HepG2 (cell line): ENCODE measurements around the gene CCDC33. TPM values are rescaled to one million over a fixed set of nuclear protein-coding genes. Genes with fewer than 3 reads are reported as not detected.

Source experiments
- BHLHE40 ChIP-seq: IDR thresholded peaks from 2 replicates; pipeline ENCODE4 v1.6.1; 2011; ENCODE audit warnings: low read length, improper control_type of control experiment
- BRCA1 ChIP-seq: sonication (generic); formaldehyde crosslinking; IDR thresholded peaks from 2 replicates; pipeline ENCODE4 v1.4.0; 2020; ENCODE audit warnings: missing genetic modification reagents
- FOXA1 ChIP-seq, 2 experiments: fragments of 450-650 bp in 1 of 2; sonication (generic) in 1 of 2; formaldehyde crosslinking in 1 of 2; IDR thresholded peaks; 2 replicates each; pipeline versions ENCODE4 v1.4.0 to v1.6.1; 2016 to 2020; ENCODE audit warnings: missing genetic modification reagents in 1 of 2
- FOXM1 ChIP-seq: sonication (generic); formaldehyde crosslinking; IDR thresholded peaks from 2 replicates; pipeline ENCODE4 v1.5.0; 2020; ENCODE audit warnings: missing genetic modification reagents
- GABPB1 ChIP-seq: IDR thresholded peaks from 2 replicates; pipeline ENCODE4 v1.6.1; 2016; ENCODE audit warnings: mild to moderate bottlenecking, missing genetic modification reagents, moderate library complexity, missing compliant biosample characterization
- MXI1 ChIP-seq: IDR thresholded peaks from 3 replicates; pipeline ENCODE4 v1.6.1; 2012; ENCODE audit warnings: low read depth, low read length, inconsistent platforms, borderline replicate concordance
- NRL ChIP-seq: sonication (generic); formaldehyde crosslinking; IDR thresholded peaks from 2 replicates; pipeline ENCODE4 v1.5.0; 2020; ENCODE audit warnings: missing genetic modification reagents, mild to moderate bottlenecking, moderate library complexity, borderline replicate concordance
- RXRB ChIP-seq: IDR thresholded peaks from 2 replicates; pipeline ENCODE4 v1.6.1; 2016; ENCODE audit warnings: borderline replicate concordance, missing genetic modification reagents, missing compliant biosample characterization
- SAP130 ChIP-seq: IDR thresholded peaks from 2 replicates; pipeline ENCODE4 v1.6.1; 2016; ENCODE audit warnings: low read depth
- SIN3A ChIP-seq: IDR thresholded peaks from 2 replicates; pipeline ENCODE4 v1.6.1; 2011; ENCODE audit warnings: low read depth, mild to moderate bottlenecking, control low read depth, low read length, borderline replicate concordance
- SOX6 ChIP-seq, 2 experiments: fragments of 450-650 bp in 1 of 2; sonication (generic) in 1 of 2; formaldehyde crosslinking in 1 of 2; IDR thresholded peaks; 2 replicates each; pipeline versions ENCODE4 v1.4.0 to v1.6.1; 2017 to 2020; ENCODE audit warnings: antibody characterized with exemption in 1 of 2, mild to moderate bottlenecking in 1 of 2, missing genetic modification reagents in 1 of 2
- ZNF160 ChIP-seq: sonication (generic); formaldehyde crosslinking; IDR thresholded peaks from 2 replicates; pipeline ENCODE4 v1.8.0; 2022; ENCODE audit warnings: mild to moderate bottlenecking, inconsistent platforms, missing genetic modification reagents
- ZNF17 ChIP-seq: sonication (generic); formaldehyde crosslinking; IDR thresholded peaks from 2 replicates; pipeline ENCODE4 v1.5.0; 2020; ENCODE audit warnings: mild to moderate bottlenecking, missing genetic modification reagents
- ZNF329 ChIP-seq: sonication (generic); formaldehyde crosslinking; IDR thresholded peaks from 2 replicates; pipeline ENCODE4 v1.9.0; 2021; ENCODE audit warnings: low read depth, mild to moderate bottlenecking, missing genetic modification reagents
- ZNF331 ChIP-seq: sonication (generic); formaldehyde crosslinking; IDR thresholded peaks from 2 replicates; pipeline ENCODE4 v1.4.0; 2020; ENCODE audit warnings: missing genetic modification reagents
- ZNF530 ChIP-seq: sonication (generic); formaldehyde crosslinking; IDR thresholded peaks from 2 replicates; pipeline ENCODE4 v1.5.0; 2020; ENCODE audit warnings: low read depth, mild to moderate bottlenecking, missing genetic modification reagents
- ZNF550 ChIP-seq: sonication (generic); formaldehyde crosslinking; IDR thresholded peaks from 2 replicates; pipeline ENCODE4 v1.4.0; 2020; ENCODE audit warnings: mild to moderate bottlenecking, missing genetic modification reagents, borderline replicate concordance
- polyA plus RNA-seq, 8 experiments: library from polyadenylated mRNA; depleted of rRNA in 3 of 8; stranded (reverse) in 7 of 8; unstranded in 1 of 8; fragments of >200 nt; fragmentation: Illumina TruSeq in 4 of 8; extraction: Trizol in 4 of 8; gene quantifications; 2 replicates each; pipeline versions ENCODE4 v1.2.1 to v1.2.3, GENCODE V29; 2011 to 2016; ENCODE audit warnings: low read depth in 4 of 8, missing spikeins in 1 of 8, mixed read lengths in 1 of 8; ENCODE audit not compliant: insufficient read depth in 1 of 8
- total RNA-seq, 5 experiments: library from RNA; depleted of rRNA; stranded (reverse); fragments of >200 nt; fragmentation: Illumina TruSeq; extraction: Trizol; gene quantifications; 2 replicates each; pipeline ENCODE4 v1.2.3, GENCODE V29; 2016; ENCODE audit warnings: low read depth in 1 of 5
- TF ChIP-seq, protein P1 (sequence below): sonication (generic); formaldehyde crosslinking; IDR thresholded peaks from 2 replicates; pipeline ENCODE4 v1.4.0; 2020; ENCODE audit warnings: missing genetic modification reagents
- TF ChIP-seq, protein P2 (sequence below): sonication (generic); formaldehyde crosslinking; IDR thresholded peaks from 2 replicates; pipeline ENCODE4 v1.4.0; 2020; ENCODE audit warnings: missing genetic modification reagents

The CCDC33 gene
- total and polyA plus RNA-seq, 2 of the 13 experiments (the other 11 are each of a cell fraction or from before 2014, with no cell fraction given) = 0.30 TPM; not detected in 1

- no peak for TF ChIP-seq ZNF550 (CRISPR knock-in tag)
- no peak for TF ChIP-seq FOXA1 (IDR thresholded peaks at IDR 0.05)
- no peak for TF ChIP-seq FOXA1 (CRISPR knock-in tag; IDR thresholded peaks at IDR 0.05)
- TF ChIP-seq ZNF329 (CRISPR knock-in tag) = 0 out of 2 replicates have a peak, but pooled peaks have one; percentile 43
- TF ChIP-seq ZNF17 = no peak
- TF ChIP-seq, protein P1, sequence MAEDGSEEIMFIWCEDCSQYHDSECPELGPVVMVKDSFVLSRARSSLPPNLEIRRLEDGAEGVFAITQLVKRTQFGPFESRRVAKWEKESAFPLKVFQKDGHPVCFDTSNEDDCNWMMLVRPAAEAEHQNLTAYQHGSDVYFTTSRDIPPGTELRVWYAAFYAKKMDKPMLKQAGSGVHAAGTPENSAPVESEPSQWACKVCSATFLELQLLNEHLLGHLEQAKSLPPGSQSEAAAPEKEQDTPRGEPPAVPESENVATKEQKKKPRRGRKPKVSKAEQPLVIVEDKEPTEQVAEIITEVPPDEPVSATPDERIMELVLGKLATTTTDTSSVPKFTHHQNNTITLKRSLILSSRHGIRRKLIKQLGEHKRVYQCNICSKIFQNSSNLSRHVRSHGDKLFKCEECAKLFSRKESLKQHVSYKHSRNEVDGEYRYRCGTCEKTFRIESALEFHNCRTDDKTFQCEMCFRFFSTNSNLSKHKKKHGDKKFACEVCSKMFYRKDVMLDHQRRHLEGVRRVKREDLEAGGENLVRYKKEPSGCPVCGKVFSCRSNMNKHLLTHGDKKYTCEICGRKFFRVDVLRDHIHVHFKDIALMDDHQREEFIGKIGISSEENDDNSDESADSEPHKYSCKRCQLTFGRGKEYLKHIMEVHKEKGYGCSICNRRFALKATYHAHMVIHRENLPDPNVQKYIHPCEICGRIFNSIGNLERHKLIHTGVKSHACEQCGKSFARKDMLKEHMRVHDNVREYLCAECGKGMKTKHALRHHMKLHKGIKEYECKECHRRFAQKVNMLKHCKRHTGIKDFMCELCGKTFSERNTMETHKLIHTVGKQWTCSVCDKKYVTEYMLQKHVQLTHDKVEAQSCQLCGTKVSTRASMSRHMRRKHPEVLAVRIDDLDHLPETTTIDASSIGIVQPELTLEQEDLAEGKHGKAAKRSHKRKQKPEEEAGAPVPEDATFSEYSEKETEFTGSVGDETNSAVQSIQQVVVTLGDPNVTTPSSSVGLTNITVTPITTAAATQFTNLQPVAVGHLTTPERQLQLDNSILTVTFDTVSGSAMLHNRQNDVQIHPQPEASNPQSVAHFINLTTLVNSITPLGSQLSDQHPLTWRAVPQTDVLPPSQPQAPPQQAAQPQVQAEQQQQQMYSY (CRISPR knock-in tag) = peak; percentile 58; the same call in 1 of the 2 replicates
- TF ChIP-seq ZNF530 (CRISPR knock-in tag) = peak; percentile 68; the same call in 1 of the 2 replicates
- peak; percentile 77; the same call in 1 of the 2 replicates for TF ChIP-seq ZNF160
- 0 out of 2 replicates have a peak, but pooled peaks have one; percentile 40 for TF ChIP-seq RXRB (CRISPR knock-in tag)
- TF ChIP-seq SOX6 (IDR thresholded peaks at IDR 0.05) = no peak
- no peak for TF ChIP-seq SOX6 (CRISPR knock-in tag; IDR thresholded peaks at IDR 0.05)
- no peak for TF ChIP-seq SIN3A
- TF ChIP-seq BHLHE40 = no peak
- TF ChIP-seq ZNF331 = peak; percentile 93
- TF ChIP-seq GABPB1 = peak; percentile 74
- TF ChIP-seq, protein P2, sequence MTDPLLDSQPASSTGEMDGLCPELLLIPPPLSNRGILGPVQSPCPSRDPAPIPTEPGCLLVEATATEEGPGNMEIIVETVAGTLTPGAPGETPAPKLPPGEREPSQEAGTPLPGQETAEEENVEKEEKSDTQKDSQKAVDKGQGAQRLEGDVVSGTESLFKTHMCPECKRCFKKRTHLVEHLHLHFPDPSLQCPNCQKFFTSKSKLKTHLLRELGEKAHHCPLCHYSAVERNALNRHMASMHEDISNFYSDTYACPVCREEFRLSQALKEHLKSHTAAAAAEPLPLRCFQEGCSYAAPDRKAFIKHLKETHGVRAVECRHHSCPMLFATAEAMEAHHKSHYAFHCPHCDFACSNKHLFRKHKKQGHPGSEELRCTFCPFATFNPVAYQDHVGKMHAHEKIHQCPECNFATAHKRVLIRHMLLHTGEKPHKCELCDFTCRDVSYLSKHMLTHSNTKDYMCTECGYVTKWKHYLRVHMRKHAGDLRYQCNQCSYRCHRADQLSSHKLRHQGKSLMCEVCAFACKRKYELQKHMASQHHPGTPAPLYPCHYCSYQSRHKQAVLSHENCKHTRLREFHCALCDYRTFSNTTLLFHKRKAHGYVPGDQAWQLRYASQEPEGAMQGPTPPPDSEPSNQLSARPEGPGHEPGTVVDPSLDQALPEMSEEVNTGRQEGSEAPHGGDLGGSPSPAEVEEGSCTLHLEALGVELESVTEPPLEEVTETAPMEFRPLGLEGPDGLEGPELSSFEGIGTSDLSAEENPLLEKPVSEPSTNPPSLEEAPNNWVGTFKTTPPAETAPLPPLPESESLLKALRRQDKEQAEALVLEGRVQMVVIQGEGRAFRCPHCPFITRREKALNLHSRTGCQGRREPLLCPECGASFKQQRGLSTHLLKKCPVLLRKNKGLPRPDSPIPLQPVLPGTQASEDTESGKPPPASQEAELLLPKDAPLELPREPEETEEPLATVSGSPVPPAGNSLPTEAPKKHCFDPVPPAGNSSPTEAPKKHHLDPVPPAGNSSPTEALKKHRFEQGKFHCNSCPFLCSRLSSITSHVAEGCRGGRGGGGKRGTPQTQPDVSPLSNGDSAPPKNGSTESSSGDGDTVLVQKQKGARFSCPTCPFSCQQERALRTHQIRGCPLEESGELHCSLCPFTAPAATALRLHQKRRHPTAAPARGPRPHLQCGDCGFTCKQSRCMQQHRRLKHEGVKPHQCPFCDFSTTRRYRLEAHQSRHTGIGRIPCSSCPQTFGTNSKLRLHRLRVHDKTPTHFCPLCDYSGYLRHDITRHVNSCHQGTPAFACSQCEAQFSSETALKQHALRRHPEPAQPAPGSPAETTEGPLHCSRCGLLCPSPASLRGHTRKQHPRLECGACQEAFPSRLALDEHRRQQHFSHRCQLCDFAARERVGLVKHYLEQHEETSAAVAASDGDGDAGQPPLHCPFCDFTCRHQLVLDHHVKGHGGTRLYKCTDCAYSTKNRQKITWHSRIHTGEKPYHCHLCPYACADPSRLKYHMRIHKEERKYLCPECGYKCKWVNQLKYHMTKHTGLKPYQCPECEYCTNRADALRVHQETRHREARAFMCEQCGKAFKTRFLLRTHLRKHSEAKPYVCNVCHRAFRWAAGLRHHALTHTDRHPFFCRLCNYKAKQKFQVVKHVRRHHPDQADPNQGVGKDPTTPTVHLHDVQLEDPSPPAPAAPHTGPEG (CRISPR knock-in tag) = peak; percentile 81
- TF ChIP-seq MXI1 = no peak
- peak; percentile 93 for TF ChIP-seq BRCA1 (CRISPR knock-in tag)
- peak; percentile 75; the same call in 1 of the 2 replicates for TF ChIP-seq FOXM1
- TF ChIP-seq SAP130 (CRISPR knock-in tag) = peak; percentile 67
- 0 out of 2 replicates have a peak, but pooled peaks have one; percentile 62 for TF ChIP-seq NRL (CRISPR knock-in tag)
Observed at GRCh38 chr15:74291101-74292071, 55.3 kb downstream of the CCDC33 start (continued).
